Measurements from ENCODE around the gene PPP6C.
"Not testable (repeated sequence)": the region's sequence is repeated elsewhere in the genome, so short reads cannot be mapped to it uniquely, and the experiment has no call there.

The PPP6C gene

DNA sequence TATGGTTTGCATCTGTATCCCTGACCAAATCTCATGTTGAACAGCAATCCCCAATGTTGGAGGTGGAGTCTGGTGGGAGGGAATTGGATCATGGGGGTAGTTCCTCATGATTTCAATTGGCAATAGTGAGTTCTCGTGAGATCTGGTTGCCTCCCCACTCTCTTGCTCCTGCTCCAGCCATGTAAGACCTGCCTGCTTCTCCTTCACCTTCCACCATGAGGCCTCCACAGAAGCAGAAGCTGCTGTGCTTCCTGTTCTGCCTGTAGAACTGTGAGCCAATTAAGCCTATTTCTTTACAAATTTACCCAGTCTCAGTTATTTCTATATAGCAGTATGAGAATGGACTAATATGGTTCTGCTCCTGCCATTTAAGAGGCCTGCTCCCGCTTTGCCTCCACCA, 79.1 kb downstream of the PPP6C start:
- Histone ChIP-seq H3K79me2 (ENCODE audit: low read length) (peaks cover 16% of the 10 kb centered on the region; the same call in 1 of the 2 replicates), H4K20me1 (ENCODE audit: insufficient read depth, low read length) (no peaks in the 10 kb centered on the region), H3F3A (ENCODE audit: insufficient read depth, low read length) (no peaks in the 10 kb centered on the region), H3K36me3 (replicated peaks; ENCODE audit: insufficient read depth, low read length) (no peaks in the 10 kb centered on the region), H2AFZ (ENCODE audit: low read length) (no peak overlapping the region), H3K27ac (ENCODE audit: low read length) (no peak overlapping the region), H3K9ac (ENCODE audit: low read length) (no peak overlapping the region), H3K4me3 (ENCODE audit: low read length) (no peak overlapping the region), H3K9me3 (replicated peaks; ENCODE audit: insufficient read depth, low read length) (no peaks in the 10 kb centered on the region), H3K27me3 (replicated peaks; ENCODE audit: insufficient read depth, low read length) (no peaks in the 10 kb centered on the region), H3K4me2 (ENCODE audit: low read depth, low read length) (no peak overlapping the region), H3K4me1 (ENCODE audit: low read length) (0 out of 2 replicates have a peak, but pooled peaks cover 3% of the 10 kb centered on the region), H3K9me2 (replicated peaks; ENCODE audit: insufficient read depth, low read length) (no peaks in the 10 kb centered on the region)
- TF ChIP-seq EZH2phosphoT487 (IDR thresholded peaks at IDR 0.05; ENCODE audit: low read length) (no peak), EZH2 (optimal IDR thresholded peaks at IDR 0.05; ENCODE audit: low read depth, low read length) (no peak)
- TF ChIP-seq, protein P1, sequence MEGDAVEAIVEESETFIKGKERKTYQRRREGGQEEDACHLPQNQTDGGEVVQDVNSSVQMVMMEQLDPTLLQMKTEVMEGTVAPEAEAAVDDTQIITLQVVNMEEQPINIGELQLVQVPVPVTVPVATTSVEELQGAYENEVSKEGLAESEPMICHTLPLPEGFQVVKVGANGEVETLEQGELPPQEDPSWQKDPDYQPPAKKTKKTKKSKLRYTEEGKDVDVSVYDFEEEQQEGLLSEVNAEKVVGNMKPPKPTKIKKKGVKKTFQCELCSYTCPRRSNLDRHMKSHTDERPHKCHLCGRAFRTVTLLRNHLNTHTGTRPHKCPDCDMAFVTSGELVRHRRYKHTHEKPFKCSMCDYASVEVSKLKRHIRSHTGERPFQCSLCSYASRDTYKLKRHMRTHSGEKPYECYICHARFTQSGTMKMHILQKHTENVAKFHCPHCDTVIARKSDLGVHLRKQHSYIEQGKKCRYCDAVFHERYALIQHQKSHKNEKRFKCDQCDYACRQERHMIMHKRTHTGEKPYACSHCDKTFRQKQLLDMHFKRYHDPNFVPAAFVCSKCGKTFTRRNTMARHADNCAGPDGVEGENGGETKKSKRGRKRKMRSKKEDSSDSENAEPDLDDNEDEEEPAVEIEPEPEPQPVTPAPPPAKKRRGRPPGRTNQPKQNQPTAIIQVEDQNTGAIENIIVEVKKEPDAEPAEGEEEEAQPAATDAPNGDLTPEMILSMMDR (IDR thresholded peaks at IDR 0.05; ENCODE audit: low read length) = no peak
- no peak for DNase-seq

DNA sequence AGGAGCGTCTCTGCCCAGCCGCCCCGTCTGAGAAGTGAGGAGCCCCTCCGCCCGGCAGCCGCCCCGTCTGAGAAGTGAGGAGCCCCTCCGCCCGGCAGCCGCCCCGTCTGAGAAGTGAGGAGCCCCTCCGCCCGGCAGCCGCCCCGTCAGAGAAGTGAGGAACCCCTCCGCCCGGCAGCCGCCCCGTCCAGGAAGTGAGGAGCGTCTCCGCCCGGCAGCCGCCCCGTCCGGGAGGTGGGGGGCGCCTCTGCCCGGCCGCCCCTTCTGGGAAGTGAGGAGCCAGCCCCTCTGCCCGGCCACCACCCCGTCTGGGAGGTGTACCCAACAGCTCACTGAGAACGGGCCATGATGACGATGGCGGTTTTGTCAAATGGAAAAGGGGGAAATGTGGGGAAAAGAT, 81.1 kb downstream of the PPP6C start:
- not testable (repeated sequence) for H3K4me2 ChIP-seq (ENCODE audit: low read depth, low read length); H3K4me3 ChIP-seq (ENCODE audit: low read length); H3K4me1 ChIP-seq (ENCODE audit: low read length); H3F3A ChIP-seq (ENCODE audit: insufficient read depth, low read length); DNase-seq; H2AFZ ChIP-seq (ENCODE audit: low read length); H3K36me3 ChIP-seq (replicated peaks; ENCODE audit: insufficient read depth, low read length); H4K20me1 ChIP-seq (ENCODE audit: insufficient read depth, low read length); H3K9me3 ChIP-seq (replicated peaks; ENCODE audit: insufficient read depth, low read length); H3K9me2 ChIP-seq (replicated peaks; ENCODE audit: insufficient read depth, low read length); H3K9ac ChIP-seq (ENCODE audit: low read length); H3K27me3 ChIP-seq (replicated peaks; ENCODE audit: insufficient read depth, low read length); H3K27ac ChIP-seq (ENCODE audit: low read length)
- H3K79me2 ChIP-seq (ENCODE audit: low read length) = peaks cover 18% of the 10 kb centered on the region

DNA sequence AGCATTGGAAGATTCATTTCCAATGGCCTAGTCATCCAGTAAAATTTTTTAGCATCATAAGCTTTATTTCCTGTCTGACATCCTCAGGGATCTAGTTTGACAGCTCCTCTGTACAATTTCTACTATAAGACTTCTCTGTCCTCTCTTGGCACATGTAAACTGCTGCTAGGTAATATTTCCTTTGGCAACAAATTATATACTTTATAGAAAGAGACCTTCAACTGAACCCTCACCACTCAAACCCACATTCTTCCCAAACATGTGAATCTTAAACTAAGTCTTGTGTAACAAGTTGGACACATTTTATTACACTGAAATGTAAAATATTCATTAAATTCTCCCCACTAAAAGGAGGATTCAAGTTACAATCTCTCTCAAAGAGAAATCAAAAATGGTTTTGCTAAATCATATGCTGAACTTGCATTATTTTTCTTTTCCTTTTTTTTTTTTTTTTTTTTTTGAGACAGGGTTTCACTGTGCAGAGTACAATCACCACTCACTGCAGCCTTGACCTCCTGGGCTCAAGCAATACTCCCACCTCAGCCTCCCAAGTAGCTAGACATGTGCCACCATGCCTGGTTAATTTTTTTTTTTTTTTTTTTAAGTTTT, 83.2 kb downstream of the PPP6C start:
- no peak overlapping the region for H3K4me3 ChIP-seq (ENCODE audit: low read length)
- H3K27me3 ChIP-seq (replicated peaks; ENCODE audit: insufficient read depth, low read length) = no peaks in the 10 kb centered on the region
- no peaks in the 10 kb centered on the region for H3F3A ChIP-seq (ENCODE audit: insufficient read depth, low read length)
- H2AFZ ChIP-seq (ENCODE audit: low read length) = no peak overlapping the region
- no peak for TF ChIP-seq EZH2phosphoT487 (IDR thresholded peaks at IDR 0.05; ENCODE audit: low read length)
- TF ChIP-seq, protein P1 (IDR thresholded peaks at IDR 0.05; ENCODE audit: low read length) = no peak
- TF ChIP-seq EZH2 (optimal IDR thresholded peaks at IDR 0.05; ENCODE audit: low read depth, low read length) = no peak
- H3K4me1 ChIP-seq (ENCODE audit: low read length) = 0 out of 2 replicates have a peak, but pooled peaks cover 3% of the 10 kb centered on the region
- peaks cover 12% of the 10 kb centered on the region; the same call in 1 of the 2 replicates for H3K79me2 ChIP-seq (ENCODE audit: low read length)
- no peaks in the 10 kb centered on the region for H3K9me2 ChIP-seq (replicated peaks; ENCODE audit: insufficient read depth, low read length)
- no peak overlapping the region for H3K27ac ChIP-seq (ENCODE audit: low read length)
- H3K9ac ChIP-seq (ENCODE audit: low read length) = no peak overlapping the region
- no peak overlapping the region for H3K4me2 ChIP-seq (ENCODE audit: low read depth, low read length)
- DNase-seq = no peak
- H4K20me1 ChIP-seq (ENCODE audit: insufficient read depth, low read length) = no peaks in the 10 kb centered on the region
- no peaks in the 10 kb centered on the region for H3K9me3 ChIP-seq (replicated peaks; ENCODE audit: insufficient read depth, low read length)
- H3K36me3 ChIP-seq (replicated peaks; ENCODE audit: insufficient read depth, low read length) = no peaks in the 10 kb centered on the region

DNA sequence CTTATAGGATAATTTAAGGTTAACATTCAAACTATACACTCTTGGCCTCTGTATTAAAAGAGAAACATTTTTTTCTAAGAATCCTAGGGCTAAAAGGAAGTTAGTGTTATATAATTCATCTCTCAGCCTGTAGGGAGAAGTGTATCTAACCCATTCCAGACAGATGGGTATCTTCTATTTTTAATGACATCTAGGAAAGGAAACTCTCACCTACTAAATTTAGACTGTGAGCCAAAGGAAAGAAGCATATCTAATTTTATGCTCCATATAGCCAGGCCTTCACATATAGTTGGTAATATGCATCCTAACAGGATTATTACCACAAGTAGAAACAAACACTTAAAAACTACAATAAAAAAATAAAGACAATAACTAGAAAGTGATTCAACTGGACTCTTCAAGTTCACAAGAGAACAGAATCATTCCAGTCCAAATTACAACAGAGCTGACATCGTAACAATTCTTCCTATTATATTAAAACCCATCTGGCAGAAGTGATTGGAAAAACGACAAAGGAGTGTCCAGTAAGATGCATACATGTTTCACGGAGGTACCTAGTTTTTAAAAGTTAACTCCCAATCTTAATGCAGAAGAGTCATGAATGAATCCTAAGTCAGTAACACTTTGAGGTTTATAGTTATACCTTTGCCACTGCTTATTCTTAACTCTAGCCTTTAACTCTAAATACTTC, 85.7 kb downstream of the PPP6C start:
- no peaks in the 10 kb centered on the region for H4K20me1 ChIP-seq (ENCODE audit: insufficient read depth, low read length)
- H3K9me3 ChIP-seq (replicated peaks; ENCODE audit: insufficient read depth, low read length) = no peaks in the 10 kb centered on the region
- no peak overlapping the region for H2AFZ ChIP-seq (ENCODE audit: low read length)
- no peak for TF ChIP-seq EZH2 (optimal IDR thresholded peaks at IDR 0.05; ENCODE audit: low read depth, low read length)
- TF ChIP-seq, protein P1 (IDR thresholded peaks at IDR 0.05; ENCODE audit: low read length) = no peak
- TF ChIP-seq EZH2phosphoT487 (IDR thresholded peaks at IDR 0.05; ENCODE audit: low read length) = no peak
- H3K4me1 ChIP-seq (ENCODE audit: low read length) = no peaks in the 10 kb centered on the region
- no peak overlapping the region for H3K9ac ChIP-seq (ENCODE audit: low read length)
- no peak overlapping the region for H3K4me2 ChIP-seq (ENCODE audit: low read depth, low read length)
- no peaks in the 10 kb centered on the region for H3K36me3 ChIP-seq (replicated peaks; ENCODE audit: insufficient read depth, low read length)
- H3K4me3 ChIP-seq (ENCODE audit: low read length) = no peak overlapping the region
- DNase-seq = no peak
- H3F3A ChIP-seq (ENCODE audit: insufficient read depth, low read length) = no peaks in the 10 kb centered on the region
- no peaks in the 10 kb centered on the region for H3K27me3 ChIP-seq (replicated peaks; ENCODE audit: insufficient read depth, low read length)
- peaks cover 6% of the 10 kb centered on the region; the same call in 1 of the 2 replicates for H3K79me2 ChIP-seq (ENCODE audit: low read length)
- H3K27ac ChIP-seq (ENCODE audit: low read length) = no peak overlapping the region
- H3K9me2 ChIP-seq (replicated peaks; ENCODE audit: insufficient read depth, low read length) = no peaks in the 10 kb centered on the region

Data from MM.1S (cell line).